GM21786 (cell line): ENCODE results near the gene MYCBPAP.
A peak's percentile ranks its signal among the peaks of the same experiment; 100 is the strongest.
"Not testable (repeated sequence)": the region's sequence is repeated elsewhere in the genome, so short reads cannot be mapped to it uniquely, and the experiment has no call there.

Experiments
- ATAC-seq: cut with Tn5 transposase; IDR thresholded peaks from one replicate; pipeline ENCODE4 v1.9.1; 2021; ENCODE audit not compliant: unreplicated experiment

The MYCBPAP gene

DNA sequence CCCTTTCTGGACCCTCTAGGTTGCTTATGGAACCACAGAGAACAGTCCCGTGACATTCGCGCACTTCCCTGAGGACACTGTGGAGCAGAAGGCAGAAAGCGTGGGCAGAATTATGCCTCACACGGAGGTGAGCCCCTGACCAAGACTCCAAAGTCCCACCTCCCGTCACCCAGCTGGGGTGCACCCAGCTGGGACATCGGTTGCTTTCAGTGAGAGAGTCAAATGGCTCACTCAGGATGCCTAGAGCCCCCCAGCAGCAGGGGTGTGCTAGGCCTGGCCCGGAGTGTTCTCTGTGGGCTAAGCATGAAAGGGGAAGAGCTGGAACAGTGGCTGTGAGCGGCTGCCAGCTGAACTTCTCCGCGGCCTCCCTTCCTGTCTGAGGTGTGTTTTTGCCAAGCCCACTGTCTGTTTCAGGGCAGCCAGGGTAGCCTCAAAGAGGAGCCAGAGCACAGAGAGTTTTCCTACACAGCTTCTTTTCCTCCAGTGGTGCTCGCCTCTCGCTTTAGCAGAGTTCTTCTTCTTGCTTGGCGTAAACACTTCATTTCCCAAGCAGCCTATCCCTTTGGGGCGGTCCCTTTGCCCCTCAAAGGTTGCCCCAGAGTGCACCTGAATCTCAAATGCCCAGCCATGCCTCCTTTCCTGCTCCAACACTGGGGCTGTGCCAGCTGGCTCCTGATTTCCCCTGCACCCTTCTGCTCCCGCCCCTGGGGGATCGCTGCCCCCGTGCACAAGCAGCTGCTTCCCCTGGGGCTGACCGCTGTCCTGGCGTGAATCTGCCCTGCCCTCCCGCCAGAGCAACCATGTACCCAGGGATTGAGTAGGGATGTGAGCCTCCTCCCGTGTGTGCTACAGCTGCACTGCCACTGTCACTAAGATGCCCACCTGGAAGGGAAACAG, 37.0 kb upstream of the MYCBPAP start:
- no peak for ATAC-seq

DNA sequence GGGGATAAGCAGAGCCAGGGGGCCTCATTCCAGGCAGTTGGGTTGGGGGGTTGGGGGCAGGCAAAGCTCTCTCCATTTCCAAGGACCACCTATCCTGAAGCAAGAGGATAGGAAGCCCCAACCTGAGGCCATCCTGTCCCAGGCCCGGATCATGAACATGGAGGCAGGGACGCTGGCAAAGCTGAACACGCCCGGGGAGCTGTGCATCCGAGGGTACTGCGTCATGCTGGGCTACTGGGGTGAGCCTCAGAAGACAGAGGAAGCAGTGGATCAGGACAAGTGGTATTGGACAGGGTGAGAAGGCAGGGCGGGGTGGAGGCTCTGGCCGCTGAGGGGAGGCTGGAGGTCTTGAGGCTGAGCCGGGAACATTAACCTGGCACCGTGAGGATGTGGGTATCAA, 36.0 kb upstream of the MYCBPAP start:
- ATAC-seq: no peak

DNA sequence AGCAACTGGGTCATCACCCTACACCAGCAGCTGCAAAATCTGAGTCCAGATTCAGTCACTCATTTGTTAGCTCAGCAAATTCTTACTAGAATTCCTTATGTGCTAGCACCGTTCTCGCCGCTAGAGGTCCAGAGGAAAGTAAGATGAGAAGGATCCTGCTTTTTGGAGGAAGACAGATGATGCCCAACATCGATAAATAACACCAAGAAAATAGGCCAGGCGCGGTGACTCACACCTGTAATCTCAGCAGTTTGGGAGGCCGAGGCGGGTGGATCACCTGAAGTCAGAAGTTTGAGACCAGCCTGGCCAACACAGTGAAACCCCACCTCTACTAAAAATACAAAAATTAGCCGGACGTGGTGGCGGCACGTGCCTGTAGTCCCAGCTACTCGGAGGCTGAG, 35.5 kb upstream of the MYCBPAP start:
- ATAC-seq: not testable (repeated sequence)

DNA sequence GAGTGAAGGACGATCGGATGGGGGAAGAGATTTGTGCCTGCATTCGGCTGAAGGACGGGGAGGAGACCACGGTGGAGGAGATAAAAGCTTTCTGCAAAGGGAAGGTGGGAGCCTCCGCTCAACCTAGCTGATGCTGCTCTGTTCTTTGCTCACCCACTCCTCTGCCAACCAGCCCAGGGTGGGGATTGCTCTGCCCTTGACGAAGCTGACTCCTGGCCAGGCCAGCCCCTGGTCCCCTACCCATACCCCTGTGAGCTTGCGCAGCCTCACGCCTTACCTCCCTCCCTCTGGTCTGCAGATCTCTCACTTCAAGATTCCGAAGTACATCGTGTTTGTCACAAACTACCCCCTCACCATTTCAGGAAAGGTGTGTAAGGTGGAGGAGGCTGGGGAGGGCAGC, 34.3 kb upstream of the MYCBPAP start:
- ATAC-seq: no peak

DNA sequence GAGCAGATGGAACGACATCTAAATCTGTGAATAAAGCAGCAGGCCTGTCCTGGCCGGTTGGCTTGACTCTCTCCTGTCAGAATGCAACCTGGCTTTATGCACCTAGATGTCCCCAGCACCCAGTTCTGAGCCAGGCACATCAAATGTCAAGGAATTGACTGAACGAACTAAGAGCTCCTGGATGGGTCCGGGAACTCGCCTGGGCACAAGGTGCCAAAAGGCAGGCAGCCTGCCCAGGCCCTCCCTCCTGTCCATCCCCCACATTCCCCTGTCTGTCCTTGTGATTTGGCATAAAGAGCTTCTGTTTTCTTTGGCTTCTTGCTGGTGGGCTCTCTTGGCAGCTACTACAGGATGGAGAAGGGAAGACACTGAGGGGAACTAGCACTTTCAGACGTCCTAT, 33.7 kb upstream of the MYCBPAP start:
- no peak for ATAC-seq

DNA sequence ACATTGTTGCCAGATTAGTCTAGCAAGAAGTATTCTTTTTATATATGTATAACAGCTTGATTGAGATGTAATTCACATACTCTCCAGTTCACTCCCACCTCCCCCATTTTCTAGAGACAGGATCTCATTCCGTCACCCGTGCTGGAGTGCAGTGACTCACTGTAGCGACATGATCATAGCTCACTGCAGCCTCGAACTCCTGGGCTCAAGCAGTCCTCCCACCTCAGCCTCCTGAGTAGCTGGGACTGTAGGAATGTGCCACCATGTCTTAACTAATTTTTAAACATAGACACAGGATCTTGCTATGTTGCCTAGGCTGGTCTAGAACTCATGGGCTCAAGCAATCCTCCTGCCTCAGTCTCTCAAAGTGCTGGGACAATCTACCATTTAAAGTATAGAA, 32.9 kb upstream of the MYCBPAP start:
- no peak for ATAC-seq

DNA sequence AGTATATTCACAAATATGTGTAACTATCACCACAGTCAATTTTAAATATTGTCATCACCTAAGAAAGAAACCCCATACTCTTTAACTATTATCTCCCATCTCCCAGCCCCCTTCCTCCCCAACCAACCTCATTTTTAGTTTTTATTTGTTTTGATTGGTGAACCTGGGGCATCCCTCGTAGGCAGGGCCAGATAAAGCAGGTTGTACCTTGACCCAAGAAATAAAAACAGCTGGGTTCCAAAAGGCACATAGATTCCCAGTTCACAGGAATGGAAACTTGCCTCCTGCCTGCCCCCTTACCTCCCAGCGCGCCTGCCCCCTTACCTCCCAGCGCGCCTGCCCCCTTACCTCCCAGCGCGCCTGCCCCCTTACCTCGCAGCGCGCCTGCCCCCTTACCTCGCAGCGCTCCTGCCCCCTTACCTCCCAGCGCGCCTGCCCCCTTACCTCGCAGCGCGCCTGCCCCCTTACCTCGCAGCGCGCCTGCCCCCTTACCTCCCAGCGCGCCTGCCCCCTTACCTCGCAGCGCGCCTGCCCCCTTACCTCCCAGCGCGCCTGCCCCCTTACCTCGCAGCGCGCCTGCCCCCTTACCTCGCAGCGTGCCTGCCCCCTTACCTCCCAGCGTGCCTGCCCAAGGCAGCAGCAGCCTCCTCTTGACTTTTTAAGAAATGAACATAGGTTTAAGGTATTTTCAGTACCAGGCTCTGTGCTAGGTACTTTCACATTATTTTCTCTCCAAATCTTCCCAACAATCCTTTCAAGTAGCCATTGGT, 32.3 kb upstream of the MYCBPAP start:
- not testable (repeated sequence) for ATAC-seq

DNA sequence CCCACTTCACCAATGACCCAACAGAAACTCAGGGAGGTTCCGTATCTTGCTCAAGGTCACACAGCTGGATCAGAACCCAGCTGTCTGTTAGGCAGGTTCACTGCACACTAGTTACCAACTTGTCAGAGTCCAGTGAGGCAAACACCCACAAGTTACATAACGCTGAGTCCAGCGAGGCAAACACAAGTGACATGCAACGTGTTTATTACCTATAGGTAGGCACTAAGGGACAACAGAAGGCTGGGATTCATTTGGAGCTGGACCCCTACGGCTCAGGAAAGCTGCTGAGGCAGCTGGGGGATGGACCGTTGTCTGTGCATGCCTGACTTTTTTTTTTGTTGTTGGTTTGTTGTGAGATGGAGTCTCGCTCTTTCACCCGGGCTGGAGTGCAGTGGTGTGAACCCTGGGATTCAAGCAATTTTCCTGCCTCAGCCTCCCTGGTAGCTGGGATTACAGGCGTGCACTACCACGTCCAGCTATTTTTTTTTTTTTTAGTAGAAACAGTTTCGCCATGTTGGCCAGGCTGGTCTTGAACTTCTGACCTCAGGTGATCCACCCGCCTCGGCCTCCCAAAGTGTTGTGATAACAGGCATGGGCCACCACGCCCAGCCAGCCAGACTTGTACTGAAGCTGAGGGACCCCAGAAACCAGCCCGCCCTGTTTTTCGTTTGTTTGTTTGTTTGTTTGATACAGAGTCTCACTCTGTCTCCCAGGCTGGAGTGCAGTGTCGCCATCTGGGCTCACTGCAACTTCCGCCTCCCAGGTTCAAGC, 31.5 kb upstream of the MYCBPAP start:
- ATAC-seq: no peak

DNA sequence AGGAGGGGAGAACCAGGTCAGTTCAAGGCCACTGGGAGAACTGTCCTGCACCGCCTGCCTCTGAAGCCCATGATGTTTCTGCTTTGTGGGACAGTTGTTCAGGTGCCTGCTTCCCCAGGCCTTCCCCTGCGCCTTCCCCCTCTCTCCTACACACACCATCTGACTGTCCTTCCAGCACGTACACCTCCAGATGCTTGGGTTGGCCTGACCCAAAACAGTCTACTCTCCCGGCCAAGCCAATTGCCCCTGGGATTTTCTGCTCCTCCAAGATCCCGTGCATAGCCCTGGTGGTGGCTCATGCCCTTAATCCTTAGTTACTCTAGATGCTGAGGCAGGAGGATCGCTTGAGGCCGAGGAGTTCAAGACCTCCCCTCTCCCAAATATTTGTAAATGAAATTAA, 30.3 kb upstream of the MYCBPAP start:
- ATAC-seq: no peak

DNA sequence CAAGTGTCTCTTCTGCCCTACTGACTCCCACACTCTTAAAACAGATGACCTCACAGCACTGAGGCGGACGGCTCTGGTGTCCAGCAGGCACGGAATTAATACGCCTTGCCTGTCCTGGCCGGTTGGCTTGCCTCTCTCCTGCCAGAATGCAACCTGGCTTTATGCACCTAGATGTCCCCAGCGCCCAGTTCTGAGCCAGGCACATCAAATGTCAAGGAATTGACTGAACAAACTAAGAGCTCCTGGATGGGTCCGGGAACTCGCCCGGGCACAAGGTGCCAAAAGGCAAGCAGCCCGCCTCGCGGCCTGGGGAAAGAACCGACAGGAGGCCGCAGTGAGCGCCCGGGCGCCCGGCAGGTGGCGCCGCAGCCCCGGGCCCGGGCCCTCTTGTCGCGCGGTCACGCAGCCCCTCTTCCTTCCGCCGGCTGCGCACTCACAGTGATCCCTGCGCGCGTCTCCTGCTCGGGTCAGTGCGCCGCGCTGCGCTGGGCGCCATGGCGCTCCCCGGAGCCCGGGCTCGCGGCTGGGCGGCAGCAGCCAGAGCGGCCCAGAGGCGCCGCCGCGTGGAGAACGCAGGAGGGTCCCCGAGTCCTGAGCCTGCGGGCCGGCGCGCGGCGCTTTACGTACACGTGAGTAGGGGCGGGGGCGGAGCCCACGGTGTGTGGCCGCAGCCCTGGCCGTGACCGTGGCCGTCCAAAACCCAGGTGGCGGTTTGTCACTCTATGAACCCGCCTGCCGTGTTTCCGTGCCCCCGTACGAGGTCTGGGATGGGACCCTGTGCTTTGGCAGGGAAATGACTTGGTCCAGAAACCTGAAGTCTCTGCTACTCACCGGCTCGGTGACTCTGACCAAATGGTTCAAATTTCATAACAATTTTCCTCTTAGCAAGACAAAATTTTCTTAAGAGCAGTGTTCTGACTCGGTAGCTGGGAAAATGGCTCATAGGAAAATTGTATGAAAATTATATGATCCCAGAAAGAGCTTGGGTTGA, 29.6 kb upstream of the MYCBPAP start, which contains the start of gene RSAD1:
Gene RSAD1 (plus strand): TSS at position 470 of the 991 bp plus-strand sequence. CDS start 25 bp downstream, at position 495.
- ATAC-seq: peak; percentile 85

DNA sequence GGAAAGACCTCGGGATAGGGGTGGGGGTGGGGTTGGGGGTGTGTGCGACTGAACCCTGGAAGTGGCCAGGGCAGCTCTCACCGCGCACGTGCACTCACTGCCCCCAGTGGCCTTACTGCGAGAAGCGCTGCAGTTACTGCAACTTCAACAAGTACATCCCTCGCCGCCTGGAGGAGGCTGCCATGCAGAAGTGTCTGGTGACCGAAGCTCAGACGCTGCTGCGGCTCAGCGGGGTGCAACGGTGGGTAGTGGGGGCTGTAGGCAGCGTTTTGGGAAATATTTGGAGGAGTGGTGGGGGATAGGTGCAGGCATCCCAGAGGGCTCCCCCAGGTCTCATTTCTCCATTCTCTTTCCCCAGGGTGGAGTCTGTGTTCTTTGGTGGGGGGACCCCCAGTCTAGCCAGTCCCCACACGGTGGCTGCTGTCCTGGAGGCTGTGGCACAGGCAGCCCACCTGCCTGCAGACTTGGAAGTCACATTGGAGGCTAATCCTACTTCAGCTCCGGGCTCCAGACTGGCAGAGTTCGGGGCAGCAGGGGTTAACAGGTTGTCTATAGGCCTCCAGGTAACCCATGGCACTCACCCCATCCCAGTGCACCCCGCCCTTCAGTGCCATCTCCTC, 28.6 kb upstream of the MYCBPAP start:
- no peak for ATAC-seq

DNA sequence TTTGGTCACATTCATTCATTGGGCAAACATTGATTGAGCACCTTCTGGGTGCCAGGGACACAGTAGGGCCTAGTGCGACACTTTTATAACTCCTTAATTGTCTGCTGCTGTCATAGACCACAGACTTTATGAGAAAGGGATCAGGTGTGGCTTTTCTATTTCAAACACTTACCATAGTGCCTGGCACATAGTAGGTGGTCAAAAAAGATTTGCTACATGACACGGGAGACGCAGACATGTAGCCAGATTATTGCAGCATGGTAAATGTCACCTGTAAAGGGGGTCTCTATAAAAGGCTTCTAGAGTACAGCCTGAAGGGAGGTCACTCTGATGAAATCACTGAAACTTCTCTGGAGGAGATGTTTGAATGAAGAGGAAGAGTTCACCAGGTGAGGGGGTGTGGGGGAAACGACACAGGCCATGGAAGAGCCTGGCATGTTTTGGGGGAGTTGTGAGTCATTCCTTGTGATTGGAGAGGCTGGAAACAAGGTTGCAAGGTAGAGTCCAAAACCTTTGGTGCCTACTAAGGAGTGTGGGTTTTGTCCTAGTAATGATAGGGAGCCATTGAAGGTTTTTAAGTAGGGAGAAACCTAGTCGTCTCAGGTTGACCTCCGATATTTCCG, 28.0 kb upstream of the MYCBPAP start:
- ATAC-seq: no peak

DNA sequence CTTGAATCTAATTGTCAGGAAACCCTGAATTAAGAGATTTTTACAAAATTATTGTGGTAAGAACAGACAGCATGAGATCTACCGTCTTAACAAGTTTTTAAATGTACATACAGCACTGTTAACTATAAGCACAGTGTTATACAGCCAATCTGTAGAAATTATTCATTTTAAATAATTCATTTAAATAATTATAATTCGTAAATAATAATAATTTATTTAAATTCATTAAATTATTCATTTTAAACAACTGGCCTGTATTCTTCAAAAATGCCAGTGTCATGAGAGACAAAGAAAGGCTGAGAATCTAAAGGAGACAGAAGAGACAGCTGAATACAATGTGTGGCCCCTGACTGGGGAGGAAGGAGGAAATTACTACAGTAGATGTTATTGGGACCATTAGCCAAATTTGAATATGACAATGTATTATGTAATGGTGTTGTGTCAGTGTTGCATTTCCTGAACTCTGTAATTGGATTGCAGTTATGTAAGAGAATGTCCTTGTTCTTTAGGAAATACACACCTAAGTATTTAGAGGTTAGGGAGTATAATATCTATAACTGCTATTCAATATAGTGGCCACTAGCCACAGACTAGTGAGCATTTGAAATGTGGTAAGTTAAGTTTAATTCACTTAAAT, 27.3 kb upstream of the MYCBPAP start:
- ATAC-seq: no peak

DNA sequence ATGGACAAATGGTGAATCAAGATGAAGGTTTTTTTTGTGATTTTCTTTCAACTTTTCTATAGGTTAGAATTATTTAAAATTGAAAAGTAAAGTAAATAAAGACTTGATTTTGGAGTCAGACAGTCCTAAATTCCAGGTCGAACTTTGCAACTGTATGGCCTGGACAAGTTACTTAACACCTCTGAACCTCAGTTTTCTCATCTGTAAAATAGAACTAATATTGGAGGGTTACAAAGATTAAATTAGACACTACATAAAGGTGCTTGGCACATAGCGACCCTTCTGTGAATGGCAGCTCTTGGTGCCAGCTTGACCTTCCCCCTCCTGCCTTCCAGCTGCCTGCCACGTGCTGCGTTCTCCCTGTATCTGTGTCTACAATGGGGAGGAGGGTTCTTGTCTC, 26.6 kb upstream of the MYCBPAP start:
- no peak for ATAC-seq

DNA sequence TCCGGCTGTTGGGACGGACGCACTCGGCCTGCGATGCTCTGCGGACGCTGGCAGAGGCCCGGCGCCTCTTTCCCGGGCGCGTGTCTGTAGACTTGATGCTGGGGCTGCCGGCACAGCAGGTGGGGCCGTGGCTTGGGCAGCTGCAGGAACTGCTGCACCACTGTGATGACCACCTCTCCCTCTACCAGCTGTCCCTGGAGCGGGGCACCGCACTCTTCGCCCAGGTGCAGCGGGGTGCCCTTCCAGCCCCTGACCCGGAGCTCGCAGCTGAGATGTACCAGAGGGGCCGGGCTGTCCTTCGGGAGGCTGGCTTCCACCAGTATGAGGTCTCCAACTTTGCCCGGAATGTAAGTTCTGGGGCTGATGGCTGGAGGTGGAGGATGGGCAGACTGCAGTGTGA, 26.1 kb upstream of the MYCBPAP start:
- no peak for ATAC-seq

DNA sequence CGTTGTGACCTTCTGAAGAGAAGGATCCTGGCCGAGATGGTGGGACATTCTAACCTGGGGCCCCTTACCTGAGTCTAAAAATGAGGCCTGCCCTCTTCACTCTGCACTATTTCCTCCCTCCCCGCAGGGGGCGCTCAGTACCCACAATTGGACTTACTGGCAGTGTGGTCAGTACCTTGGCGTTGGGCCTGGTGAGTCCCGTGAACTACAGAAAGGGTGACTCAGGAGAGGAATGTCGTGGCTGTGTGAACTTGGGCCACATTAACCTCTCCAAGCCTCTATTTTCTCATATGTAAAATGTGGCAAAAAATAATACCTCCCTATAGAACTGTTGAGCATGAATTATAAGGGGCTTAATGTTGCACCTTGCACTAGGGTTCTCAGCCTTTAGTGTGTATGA, 25.7 kb upstream of the MYCBPAP start:
- peak; percentile 36 for ATAC-seq

DNA sequence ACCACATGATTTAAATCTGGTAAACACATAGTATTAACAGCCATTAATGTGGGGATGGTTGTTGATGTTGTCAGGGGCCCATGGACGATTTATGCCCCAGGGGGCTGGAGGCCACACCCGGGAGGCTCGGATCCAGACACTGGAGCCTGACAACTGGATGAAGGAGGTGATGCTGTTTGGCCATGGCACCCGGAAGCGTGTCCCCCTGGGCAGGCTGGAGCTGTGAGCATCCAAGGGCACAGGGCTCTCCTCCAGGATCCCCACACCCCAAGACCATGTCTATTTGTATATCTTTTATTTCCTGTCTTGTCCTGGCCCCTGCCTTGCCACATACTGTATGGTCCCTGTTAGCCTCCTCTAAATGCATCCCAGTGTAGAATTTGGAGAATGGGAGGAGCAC, 25.0 kb upstream of the MYCBPAP start:
- ATAC-seq: no peak

DNA sequence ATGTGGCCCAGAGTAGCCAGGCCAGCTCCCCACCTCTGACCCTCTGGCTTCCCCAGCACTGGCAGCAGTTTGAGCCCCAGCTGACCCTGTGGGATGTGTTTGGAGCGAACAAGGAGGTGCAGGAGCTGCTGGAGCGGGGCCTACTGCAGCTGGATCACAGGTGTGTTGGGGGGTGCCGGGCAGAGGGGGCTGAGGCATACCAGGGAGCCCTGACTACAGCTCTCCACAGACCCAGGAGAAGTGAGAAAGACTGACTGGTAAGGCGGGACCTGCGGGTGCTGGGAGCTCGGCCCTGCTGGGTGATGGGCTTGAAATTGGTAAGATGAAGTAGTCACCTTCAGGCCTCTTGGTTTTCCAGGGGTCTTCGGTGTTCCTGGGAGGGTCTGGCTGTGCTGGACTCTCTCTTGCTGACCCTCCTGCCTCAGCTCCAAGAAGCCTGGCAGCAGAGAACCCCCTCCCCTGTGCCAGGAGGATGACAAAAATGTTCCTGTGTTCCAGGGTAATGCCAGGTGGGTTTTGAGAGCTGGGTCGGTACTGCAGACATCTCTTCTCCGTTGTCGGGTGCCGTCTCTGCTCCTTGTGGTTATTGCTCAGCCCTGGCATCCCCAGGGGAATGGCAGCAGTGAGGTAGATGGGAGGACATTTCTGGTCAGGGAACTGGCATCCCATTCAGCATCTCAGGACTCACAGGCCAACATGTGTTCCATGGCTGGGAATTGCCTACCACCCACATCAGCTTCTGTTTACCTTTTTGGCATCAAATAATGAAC, 23.7 kb upstream of the MYCBPAP start:
- ATAC-seq: no peak
